Liver (tissue), 9 donors: Measurements from ENCODE around the gene OSBP2. TPM values are rescaled to one million over a fixed set of nuclear protein-coding genes. Genes with fewer than 3 reads are reported as not detected.

Source experiments
- DNase-seq: peaks from one replicate; pipeline ENCODE4 v3.0.0-alpha.2; 2017; ENCODE audit warnings: low spot score
- H3K27ac ChIP-seq, 2 donors: one replicate each; pipeline ENCODE4 v1.7.0; 2013; ENCODE audit warnings: inconsistent platforms in 2 of 2, low read length in 2 of 2, control low read depth in 1 of 2, low read depth in 1 of 2, mild to moderate bottlenecking in 1 of 2
- H3K27me3 ChIP-seq, 4 donors: one replicate each; pipeline versions ENCODE4 v1.6.1 to v1.7.0; 2013; ENCODE audit warnings: low read length in 3 of 4, inconsistent platforms in 1 of 4, mild to moderate bottlenecking in 1 of 4, moderate library complexity in 1 of 4; ENCODE audit not compliant: control insufficient read depth in 4 of 4, insufficient read depth in 4 of 4
- H3K36me3 ChIP-seq, 4 donors: one replicate each; pipeline versions ENCODE4 v1.6.1 to v1.7.0; 2013; ENCODE audit warnings: low read length in 3 of 4, mild to moderate bottlenecking in 3 of 4, low read depth in 1 of 4, moderate library complexity in 1 of 4; ENCODE audit not compliant: control insufficient read depth in 4 of 4, insufficient read depth in 3 of 4
- H3K4me1 ChIP-seq, 4 donors: one replicate each; pipeline versions ENCODE4 v1.6.1 to v1.7.0; 2013; ENCODE audit warnings: low read length in 3 of 4, mild to moderate bottlenecking in 3 of 4, moderate library complexity in 1 of 4; ENCODE audit not compliant: control insufficient read depth in 4 of 4, insufficient read depth in 4 of 4
- H3K4me3 ChIP-seq, 3 donors: one replicate each; pipeline versions ENCODE4 v1.6.1 to v1.7.0; 2013; ENCODE audit warnings: low read length in 3 of 3, control low read depth in 1 of 3, low read depth in 1 of 3, mild to moderate bottlenecking in 1 of 3
- H3K9ac ChIP-seq, 2 donors: one replicate each; pipeline ENCODE4 v1.7.0; 2013; ENCODE audit warnings: low read length in 2 of 2, mild to moderate bottlenecking in 2 of 2, moderate library complexity in 2 of 2, control low read depth in 1 of 2, low read depth in 1 of 2
- H3K9me3 ChIP-seq, 4 donors: one replicate each; pipeline versions ENCODE4 v1.6.1 to v1.7.0; 2013; ENCODE audit warnings: low read length in 3 of 4; ENCODE audit not compliant: control insufficient read depth in 4 of 4
- CTCF ChIP-seq: fragments of 150-350 bp; IDR thresholded peaks from 2 replicates; pipeline ENCODE4 v1.5.1; 2017; ENCODE audit warnings: improper control_type of control experiment, low read depth, low read length; ENCODE audit not compliant: missing input control
- EGR1 ChIP-seq, 2 donors: IDR thresholded peaks; 2 replicates each; pipeline ENCODE4 v1.6.1; 2016 to 2018; ENCODE audit warnings: antibody characterized with exemption in 2 of 2, low read depth in 2 of 2
- FOXA2 ChIP-seq: IDR thresholded peaks from 2 replicates; pipeline ENCODE4 v1.6.1; 2016; ENCODE audit warnings: antibody characterized with exemption
- GABPA ChIP-seq, 2 donors: IDR thresholded peaks in 1 of 2; conservative IDR thresholded peaks in 1 of 2; 2 replicates each; pipeline ENCODE4 v1.6.1; 2016; ENCODE audit warnings: antibody characterized with exemption in 2 of 2, mild to moderate bottlenecking in 1 of 2, moderate library complexity in 1 of 2
- HNF4G ChIP-seq: IDR thresholded peaks from 2 replicates; pipeline ENCODE4 v1.6.1; 2016; ENCODE audit warnings: antibody characterized with exemption
- RAD21 ChIP-seq, 2 donors: IDR thresholded peaks; 2 replicates each; pipeline ENCODE4 v1.6.1; 2016; ENCODE audit warnings: antibody characterized with exemption in 2 of 2, mild to moderate bottlenecking in 2 of 2
- RXRA ChIP-seq, 2 donors: IDR thresholded peaks; 2 replicates each; pipeline ENCODE4 v1.6.1; 2017 to 2018; ENCODE audit warnings: antibody characterized with exemption in 2 of 2, mild to moderate bottlenecking in 1 of 2
- SP1 ChIP-seq: IDR thresholded peaks from 2 replicates; pipeline ENCODE4 v1.6.1; 2018; ENCODE audit warnings: antibody characterized with exemption, mild to moderate bottlenecking
- TAF1 ChIP-seq: conservative IDR thresholded peaks from 2 replicates; pipeline ENCODE4 v1.6.1; 2016; ENCODE audit warnings: antibody characterized with exemption, mild to moderate bottlenecking
- ZBTB33 ChIP-seq: IDR thresholded peaks from 2 replicates; pipeline ENCODE4 v1.6.1; 2016; ENCODE audit warnings: antibody characterized with exemption
- WGBS: extraction: QIAGEN DNeasy Blood & Tissue Kit; methylation state at CpG from one replicate; pipeline ENCODE4 v1.1.7; 2013; 5-methylcytosine and 5-hydroxymethylcytosine counted together
- polyA plus RNA-seq, 2 donors: library from polyadenylated mRNA; stranded (reverse) in 1 of 2; unstranded in 1 of 2; fragments of 200-250 nt in 1 of 2; fragments of >200 nt in 1 of 2; fragmentation: Nextera tagmentation in 1 of 2; extraction: Ambion mirVana in 1 of 2; gene quantifications; one replicate each; pipeline versions ENCODE4 v1.2.1 to v1.2.3, GENCODE V29; 2013 to 2015
- total RNA-seq, 2 donors: library from RNA; depleted of rRNA; stranded (reverse); fragments of >200 nt; gene quantifications; one replicate each; pipeline ENCODE4 v1.2.3, GENCODE V29; 2014
- donor health status: healthy.
- donor health status: healthy.
- donor health status: healthy.
- donor health status: healthy.
- donor health status: healthy.

Gene OSBP2
- total and polyA plus RNA-seq, 4 donors: 0.43 to 192 (median 0.86) TPM

DNA sequence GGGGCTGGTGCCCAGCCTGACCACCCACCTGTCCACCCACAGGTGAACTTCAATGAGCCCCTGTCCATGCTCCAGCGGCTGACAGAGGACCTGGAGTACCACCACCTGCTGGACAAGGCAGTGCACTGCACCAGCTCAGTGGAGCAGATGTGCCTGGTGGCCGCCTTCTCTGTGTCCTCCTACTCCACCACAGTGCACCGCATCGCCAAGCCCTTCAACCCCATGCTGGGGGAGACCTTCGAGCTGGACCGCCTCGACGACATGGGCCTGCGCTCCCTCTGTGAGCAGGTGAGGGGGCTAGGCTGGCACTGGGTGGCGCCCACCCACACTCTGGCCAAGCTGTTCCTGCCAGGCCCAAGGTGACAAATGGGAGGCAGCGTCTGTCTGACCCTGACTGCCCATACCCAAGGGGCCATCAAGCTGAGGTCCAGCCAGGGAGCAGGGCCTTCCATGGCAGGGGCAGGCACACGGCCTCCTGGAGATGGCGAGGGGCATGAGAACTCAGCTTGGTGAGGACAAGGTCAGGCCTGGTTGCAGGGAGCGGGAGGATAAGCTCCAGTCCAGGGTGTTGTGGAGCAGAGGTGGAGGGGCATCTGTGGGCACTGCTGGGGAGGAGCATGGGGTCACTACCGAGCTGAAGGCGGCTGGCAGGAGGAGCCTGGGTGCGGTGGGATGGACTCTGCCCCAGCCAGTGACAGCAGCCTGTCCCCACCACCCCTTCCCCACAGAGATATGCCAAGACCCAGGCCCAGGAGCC is 196.2 kb downstream of the OSBP2 start:
- WGBS: 85% methylated on average over 17 of the region's 17 CpGs
- H3K9ac ChIP-seq: no peak overlapping the region
- H3K9me3 ChIP-seq: no peaks in the 10 kb centered on the region
- H3K4me3 ChIP-seq: no peak overlapping the region
- no peaks in the 10 kb centered on the region for H3K36me3 ChIP-seq
- H3K27me3 ChIP-seq: no peaks in the 10 kb centered on the region
- TF ChIP-seq CTCF (peak; percentile 67), RAD21 (IDR thresholded peaks at IDR 0.05) (peak in 1 of 2 donors; percentile 76), RXRA (IDR thresholded peaks at IDR 0.05) (no peak)
- H3K4me1 ChIP-seq: peaks cover 0 to 11% (median 5%) of the 10 kb centered on the region in 4 donors
- H3K27ac ChIP-seq: no peak overlapping the region
- peak; percentile 62 for DNase-seq

- Histone ChIP-seq H3K27me3 (no peaks in the 10 kb centered on the region), H3K4me1 (peaks cover 0 to 11% (median 5%) of the 10 kb centered on the region in 4 donors), H3K36me3 (no peaks in the 10 kb centered on the region), H3K9me3 (no peaks in the 10 kb centered on the region), H3K9ac (no peak overlapping the region), H3K27ac (no peak overlapping the region), H3K4me3 (no peak overlapping the region)
- 85% methylated on average over 8 of the region's 8 CpGs for WGBS
- TF ChIP-seq TAF1 (no peak), RAD21 (IDR thresholded peaks at IDR 0.05) (no peak), CTCF (no peak), FOXA2 (no peak)
- no peak for DNase-seq
These were observed 196.7 kb downstream of the OSBP2 start for GRCh38 chr22:30891443-30891755.

- Histone ChIP-seq H3K4me3 (no peak overlapping the region), H3K36me3 (no peaks in the 10 kb centered on the region), H3K9ac (no peak overlapping the region), H3K27me3 (no peaks in the 10 kb centered on the region), H3K27ac (no peak overlapping the region), H3K9me3 (no peaks in the 10 kb centered on the region), H3K4me1 (peaks cover 0 to 11% (median 5%) of the 10 kb centered on the region in 4 donors)
- no peak for DNase-seq
- TF ChIP-seq EGR1 (IDR thresholded peaks at IDR 0.05; ENCODE audit: low read depth in 2 of 2): no peak
- TF ChIP-seq GABPA (IDR thresholded peaks at IDR 0.05 in 1 of 2, conservative IDR thresholded peaks at IDR 0.05 in 1 of 2): no peak
- no peak for TF ChIP-seq FOXA2
- TF ChIP-seq SP1: no peak
- no peak for TF ChIP-seq HNF4G
- no peak for TF ChIP-seq ZBTB33
- 91% methylated on average over 6 of the region's 6 CpGs for WGBS
These were observed 197.1 kb downstream of the OSBP2 start for GRCh38 chr22:30891781-30892180.
